GM23248 (cell line): ENCODE results near the gene C6orf62.

Experiments
- EZH2 ChIP-seq: fragments of 200-600 bp; sonication (generic); IDR thresholded peaks from 2 replicates; pipeline ENCODE4 v1.6.1; 2018; ENCODE audit warnings: antibody characterized with exemption, mild to moderate bottlenecking; ENCODE audit not compliant: insufficient read depth, poor library complexity, severe bottlenecking
- EZH2phosphoT487 ChIP-seq: fragments of 200-600 bp; sonication (generic); IDR thresholded peaks from 2 replicates; pipeline ENCODE4 v1.6.1; 2018; ENCODE audit warnings: antibody characterized with exemption, moderate library complexity, mild to moderate bottlenecking, low read depth; ENCODE audit not compliant: insufficient read depth

DNA sequence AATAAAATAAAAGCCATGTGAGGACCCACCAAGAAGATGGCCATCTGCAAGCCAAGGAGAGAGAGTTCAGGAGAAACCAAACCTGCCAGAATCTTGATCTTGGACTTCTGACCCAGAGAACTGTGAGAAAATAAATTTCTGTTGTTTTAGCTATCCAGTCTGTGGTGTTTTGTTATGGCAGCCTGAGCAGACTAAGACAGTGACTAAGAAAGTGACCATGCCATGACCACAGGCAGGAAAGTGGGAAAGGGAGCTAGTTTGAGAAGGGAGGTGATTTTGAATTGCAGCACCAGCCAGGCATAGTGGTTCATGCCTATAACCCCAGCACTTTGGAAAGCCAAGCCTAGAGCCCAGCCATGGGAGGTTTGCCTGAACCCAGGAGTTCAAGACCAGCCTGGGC, 21.9 kb upstream of the C6orf62 start:
- no peak for TF ChIP-seq EZH2phosphoT487
- TF ChIP-seq EZH2, result no peak
